Endodermal cell (in vitro differentiated cells): Measurements from ENCODE around the gene SEC14L2. TPM values are rescaled to one million over a fixed set of nuclear protein-coding genes. Genes with fewer than 3 reads are reported as not detected.

Experiments used
- DNase-seq: peaks from one replicate; pipeline ENCODE4 v3.0.0-alpha.2; 2017
- H3K27ac ChIP-seq: 2 replicates; pipeline ENCODE4 v1.5.1; 2013; ENCODE audit warnings: mild to moderate bottlenecking, low read depth, low read length, moderate library complexity
- H3K27me3 ChIP-seq: 2 replicates; pipeline ENCODE4 v1.6.1; 2013; ENCODE audit warnings: mild to moderate bottlenecking, low read length, moderate library complexity; ENCODE audit not compliant: insufficient read depth, control insufficient read depth, poor library complexity, severe bottlenecking
- H3K36me3 ChIP-seq: 2 replicates; pipeline ENCODE4 v1.7.0; 2013; ENCODE audit warnings: mild to moderate bottlenecking, low read length, moderate library complexity; ENCODE audit not compliant: control insufficient read depth, insufficient read depth
- H3K4me1 ChIP-seq: one replicate; pipeline ENCODE4 v1.7.0; 2013; ENCODE audit warnings: low read length; ENCODE audit not compliant: control insufficient read depth, insufficient read depth
- H3K4me3 ChIP-seq: 2 replicates; pipeline ENCODE4 v1.5.1; 2013; ENCODE audit warnings: mild to moderate bottlenecking, low read length, moderate library complexity
- H3K9ac ChIP-seq: 2 replicates; pipeline ENCODE4 v1.6.1; 2013; ENCODE audit warnings: mild to moderate bottlenecking, low read length, moderate library complexity; ENCODE audit not compliant: poor library complexity, severe bottlenecking; ENCODE audit errors: extremely low read depth
- H3K9me3 ChIP-seq: 2 replicates; pipeline ENCODE4 v1.6.1; 2013; ENCODE audit warnings: mild to moderate bottlenecking, low read length, moderate library complexity; ENCODE audit not compliant: control insufficient read depth
- H3K27ac Mint-ChIP-seq: 2 replicates; pipeline ENCODE4 v1.8.0; 2020; ENCODE audit warnings: mixed read lengths
- H3K27me3 Mint-ChIP-seq: 2 replicates; pipeline ENCODE4 v1.8.0; 2021; ENCODE audit warnings: mild to moderate bottlenecking, mixed read lengths; ENCODE audit not compliant: insufficient read depth
- H3K36me3 Mint-ChIP-seq: 2 replicates; pipeline ENCODE4 v1.8.0; 2020; ENCODE audit warnings: low read depth, mixed read lengths
- H3K4me1 Mint-ChIP-seq: 2 replicates; pipeline ENCODE4 v1.8.0; 2020; ENCODE audit warnings: mixed read lengths
- H3K4me3 Mint-ChIP-seq: 2 replicates; pipeline ENCODE4 v1.8.0; 2020; ENCODE audit warnings: mild to moderate bottlenecking, moderate library complexity, mixed read lengths
- H3K9me3 Mint-ChIP-seq: 2 replicates; pipeline ENCODE4 v1.8.0; 2020; ENCODE audit warnings: mild to moderate bottlenecking, mixed read lengths
- WGBS, 2 experiments: methylation state at CpG; one replicate each; pipeline versions ENCODE4 v1.1.5 to v1.1.7; 2013; ENCODE audit warnings: missing lambda C conversion rate in 2 of 2, mixed read lengths in 1 of 2; ENCODE audit not compliant: insufficient coverage in 1 of 2, insufficient read length in 1 of 2; 5-methylcytosine and 5-hydroxymethylcytosine counted together
- total RNA-seq, 2 donors: library from RNA; stranded (reverse); fragmentation: NEBNext Ultra II Directional in 1 of 2; extraction: Animal tissue kit (Norgen Biotek cat#: 25700) in 1 of 2; gene quantifications; 2 replicates in 1 of 2; 3 replicates in 1 of 2; pipeline ENCODE4 v1.2.1, GENCODE V29; 2021
- TF ChIP-seq, protein P1 (sequence below): fragments of 200-600 bp; sonication (generic); conservative IDR thresholded peaks from 2 replicates; pipeline ENCODE4 v1.5.0; 2021; ENCODE audit warnings: antibody characterized with exemption, mild to moderate bottlenecking

Gene SEC14L2
- total RNA-seq, 2 donors from 2014 or later = 13.9 to 19.1 TPM

DNA sequence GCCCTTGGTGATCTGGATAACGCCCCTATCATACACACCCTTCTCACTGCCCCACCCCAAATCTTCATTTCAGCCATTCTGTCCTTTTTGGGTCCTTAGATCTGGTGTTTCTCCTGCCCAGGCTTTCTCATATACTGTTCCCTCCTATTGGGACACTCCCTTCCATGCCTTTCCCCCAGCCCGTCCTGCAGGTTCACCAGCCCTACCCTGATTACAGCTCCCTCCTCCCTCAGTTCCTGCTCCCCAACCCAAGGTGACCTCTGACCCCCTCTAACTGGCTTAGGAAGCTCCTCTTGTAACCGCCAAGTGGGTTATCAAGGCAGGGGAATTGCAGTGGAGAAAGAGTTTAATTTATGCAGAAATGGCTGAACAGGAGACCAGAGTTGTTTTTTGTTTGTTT, 41.7 kb downstream of the SEC14L2 start:
- Mint-ChIP-seq H3K27ac (no peak overlapping the region), H3K4me1 (no peaks in the 10 kb centered on the region), H3K9me3 (no peaks in the 10 kb centered on the region), H3K27me3 (peaks cover 5% of the 10 kb centered on the region), H3K4me3 (no peak overlapping the region), H3K36me3 (no peaks in the 10 kb centered on the region)
- WGBS, 2 experiments = 83 to 89% methylated on average over 3 of the region's 3 CpGs
- TF ChIP-seq, protein P1, sequence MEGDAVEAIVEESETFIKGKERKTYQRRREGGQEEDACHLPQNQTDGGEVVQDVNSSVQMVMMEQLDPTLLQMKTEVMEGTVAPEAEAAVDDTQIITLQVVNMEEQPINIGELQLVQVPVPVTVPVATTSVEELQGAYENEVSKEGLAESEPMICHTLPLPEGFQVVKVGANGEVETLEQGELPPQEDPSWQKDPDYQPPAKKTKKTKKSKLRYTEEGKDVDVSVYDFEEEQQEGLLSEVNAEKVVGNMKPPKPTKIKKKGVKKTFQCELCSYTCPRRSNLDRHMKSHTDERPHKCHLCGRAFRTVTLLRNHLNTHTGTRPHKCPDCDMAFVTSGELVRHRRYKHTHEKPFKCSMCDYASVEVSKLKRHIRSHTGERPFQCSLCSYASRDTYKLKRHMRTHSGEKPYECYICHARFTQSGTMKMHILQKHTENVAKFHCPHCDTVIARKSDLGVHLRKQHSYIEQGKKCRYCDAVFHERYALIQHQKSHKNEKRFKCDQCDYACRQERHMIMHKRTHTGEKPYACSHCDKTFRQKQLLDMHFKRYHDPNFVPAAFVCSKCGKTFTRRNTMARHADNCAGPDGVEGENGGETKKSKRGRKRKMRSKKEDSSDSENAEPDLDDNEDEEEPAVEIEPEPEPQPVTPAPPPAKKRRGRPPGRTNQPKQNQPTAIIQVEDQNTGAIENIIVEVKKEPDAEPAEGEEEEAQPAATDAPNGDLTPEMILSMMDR = no peak
- Histone ChIP-seq H3K9me3 (no peaks in the 10 kb centered on the region), H3K9ac (no peak overlapping the region), H3K27ac (no peak overlapping the region), H3K4me3 (no peak overlapping the region), H3K27me3 (no peaks in the 10 kb centered on the region), H3K36me3 (no peaks in the 10 kb centered on the region), H3K4me1 (no peaks in the 10 kb centered on the region)
- no peak for DNase-seq

DNA sequence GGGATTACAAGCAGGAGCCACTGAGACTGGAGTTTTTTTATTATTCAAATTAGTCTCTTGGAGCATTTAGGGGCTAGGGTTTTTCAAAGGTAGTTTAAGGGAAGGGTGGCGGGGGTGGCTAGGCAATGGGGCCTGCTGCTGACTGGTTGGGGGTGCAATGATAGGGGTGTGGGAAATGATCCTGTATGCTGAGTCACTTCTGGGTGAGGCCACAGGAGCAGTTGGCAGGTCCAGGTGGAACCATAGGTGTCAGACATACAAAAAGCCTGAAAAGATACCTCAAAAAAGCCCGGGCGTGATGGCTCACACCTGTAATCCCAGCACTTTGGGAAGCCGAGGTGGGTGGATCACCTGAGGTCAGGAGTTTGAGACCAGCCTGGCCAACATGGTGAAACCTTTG, 42.4 kb downstream of the SEC14L2 start:
- Histone ChIP-seq H3K27ac (no peak overlapping the region), H3K4me1 (no peaks in the 10 kb centered on the region), H3K4me3 (no peak overlapping the region), H3K27me3 (no peaks in the 10 kb centered on the region), H3K36me3 (no peaks in the 10 kb centered on the region), H3K9ac (no peak overlapping the region), H3K9me3 (no peaks in the 10 kb centered on the region)
- TF ChIP-seq, protein P1 = no peak
- DNase-seq = no peak
- Mint-ChIP-seq H3K36me3 (no peaks in the 10 kb centered on the region), H3K4me3 (no peak overlapping the region), H3K4me1 (no peaks in the 10 kb centered on the region), H3K27ac (no peak overlapping the region), H3K9me3 (no peaks in the 10 kb centered on the region), H3K27me3 (peaks cover 5% of the 10 kb centered on the region)
- 93 to 96% methylated on average over 3 to 4 of the region's 4 CpGs for WGBS, 2 experiments

DNA sequence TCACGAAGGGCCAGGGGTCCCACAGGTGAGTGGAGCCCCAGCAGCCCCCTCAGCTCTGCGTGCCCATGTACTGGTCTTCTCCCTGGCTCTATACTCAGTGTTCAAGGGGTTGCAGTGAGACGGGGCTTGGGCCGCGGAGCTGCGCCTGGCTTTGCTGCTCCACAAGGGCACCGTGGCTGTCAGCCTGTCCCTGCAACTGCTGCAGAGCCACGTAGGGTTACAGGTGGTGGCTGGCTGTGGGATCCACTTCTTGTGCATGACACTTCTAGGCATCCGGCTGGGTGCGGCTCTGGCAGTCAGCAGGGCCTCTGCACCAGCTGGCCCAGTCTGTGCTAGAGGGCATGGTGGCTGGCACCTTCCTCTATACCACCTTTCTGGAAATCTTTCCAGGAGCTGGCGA, 43.0 kb downstream of the SEC14L2 start:
- TF ChIP-seq, protein P1 = no peak
- H3K27ac ChIP-seq = no peak overlapping the region

More for the DNA sequence above, 43.0 kb downstream of the SEC14L2 start:
- no peaks in the 10 kb centered on the region for H3K36me3 Mint-ChIP-seq
- Histone ChIP-seq H3K27me3 (no peaks in the 10 kb centered on the region), H3K9me3 (no peaks in the 10 kb centered on the region), H3K4me1 (no peaks in the 10 kb centered on the region), H3K4me3 (no peak overlapping the region), H3K9ac (no peak overlapping the region), H3K36me3 (no peaks in the 10 kb centered on the region)
- no peak for DNase-seq
- H3K27ac Mint-ChIP-seq = no peak overlapping the region
- H3K27me3 Mint-ChIP-seq = peaks cover 5% of the 10 kb centered on the region
- no peaks in the 10 kb centered on the region for H3K4me1 Mint-ChIP-seq
- H3K9me3 Mint-ChIP-seq = no peaks in the 10 kb centered on the region
- WGBS, 2 experiments = 93 to 94% methylated on average over 5 to 11 of the region's 11 CpGs
- no peak overlapping the region for H3K4me3 Mint-ChIP-seq
